ENCODE measurements around the gene HIRIP3.

DNA sequence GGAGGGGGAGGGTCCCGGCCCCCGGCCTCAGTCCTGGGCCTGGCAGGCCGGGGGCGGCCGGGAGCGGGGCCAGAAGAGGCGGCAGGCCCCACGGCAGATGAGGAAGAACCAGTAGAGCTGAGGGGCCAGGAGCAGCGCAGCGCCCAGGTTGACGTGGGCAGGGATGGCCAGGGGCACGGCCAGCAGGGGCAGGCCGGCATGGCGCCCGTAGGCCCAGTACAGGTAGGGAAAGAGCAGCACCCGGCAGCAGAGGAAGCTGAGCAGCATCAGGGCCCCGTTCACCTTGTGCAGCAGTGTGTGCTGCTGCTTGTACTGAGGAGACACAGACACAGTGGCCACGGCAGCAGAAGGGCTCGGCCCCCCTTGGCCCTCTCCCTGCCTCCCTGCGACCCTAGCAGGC lies 29.7 kb upstream of the HIRIP3 start:
- TF ChIP-seq, protein P1, sequence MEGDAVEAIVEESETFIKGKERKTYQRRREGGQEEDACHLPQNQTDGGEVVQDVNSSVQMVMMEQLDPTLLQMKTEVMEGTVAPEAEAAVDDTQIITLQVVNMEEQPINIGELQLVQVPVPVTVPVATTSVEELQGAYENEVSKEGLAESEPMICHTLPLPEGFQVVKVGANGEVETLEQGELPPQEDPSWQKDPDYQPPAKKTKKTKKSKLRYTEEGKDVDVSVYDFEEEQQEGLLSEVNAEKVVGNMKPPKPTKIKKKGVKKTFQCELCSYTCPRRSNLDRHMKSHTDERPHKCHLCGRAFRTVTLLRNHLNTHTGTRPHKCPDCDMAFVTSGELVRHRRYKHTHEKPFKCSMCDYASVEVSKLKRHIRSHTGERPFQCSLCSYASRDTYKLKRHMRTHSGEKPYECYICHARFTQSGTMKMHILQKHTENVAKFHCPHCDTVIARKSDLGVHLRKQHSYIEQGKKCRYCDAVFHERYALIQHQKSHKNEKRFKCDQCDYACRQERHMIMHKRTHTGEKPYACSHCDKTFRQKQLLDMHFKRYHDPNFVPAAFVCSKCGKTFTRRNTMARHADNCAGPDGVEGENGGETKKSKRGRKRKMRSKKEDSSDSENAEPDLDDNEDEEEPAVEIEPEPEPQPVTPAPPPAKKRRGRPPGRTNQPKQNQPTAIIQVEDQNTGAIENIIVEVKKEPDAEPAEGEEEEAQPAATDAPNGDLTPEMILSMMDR (IDR thresholded peaks at IDR 0.05; ENCODE audit: extremely low read depth in 1 of 2, insufficient read depth in 1 of 2, low read depth in 1 of 2, low read length in 2 of 2) = no peak
- no peak for TF ChIP-seq POLR2A (IDR thresholded peaks at IDR 0.05; ENCODE audit: low read depth, low read length)
